GM12892 (cell line): ENCODE measurements around the gene FAM174C.

Source experiments
- DNase-seq: peaks from one replicate; pipeline ENCODE4 v3.0.0; 2011; ENCODE audit not compliant: insufficient read length
- FAIRE-seq: peaks from 2 replicates; lab custom pipeline; 2011; peaks lifted over from hg19 to GRCh38; lab: Jason Lieb, UNC
- POLR2A ChIP-seq: IDR thresholded peaks from 2 replicates; pipeline ENCODE4 v1.6.1; 2011; ENCODE audit warnings: low read depth, low read length, control low read depth
- POLR2AphosphoS5 ChIP-seq: IDR thresholded peaks from 2 replicates; pipeline ENCODE4 v1.6.1; 2011; ENCODE audit warnings: low read depth, low read length, control low read depth
- TAF1 ChIP-seq: IDR thresholded peaks from 2 replicates; pipeline ENCODE4 v1.6.1; 2011; ENCODE audit warnings: low read depth, mild to moderate bottlenecking, control low read depth, low read length, borderline replicate concordance

Gene FAM174C

DNA sequence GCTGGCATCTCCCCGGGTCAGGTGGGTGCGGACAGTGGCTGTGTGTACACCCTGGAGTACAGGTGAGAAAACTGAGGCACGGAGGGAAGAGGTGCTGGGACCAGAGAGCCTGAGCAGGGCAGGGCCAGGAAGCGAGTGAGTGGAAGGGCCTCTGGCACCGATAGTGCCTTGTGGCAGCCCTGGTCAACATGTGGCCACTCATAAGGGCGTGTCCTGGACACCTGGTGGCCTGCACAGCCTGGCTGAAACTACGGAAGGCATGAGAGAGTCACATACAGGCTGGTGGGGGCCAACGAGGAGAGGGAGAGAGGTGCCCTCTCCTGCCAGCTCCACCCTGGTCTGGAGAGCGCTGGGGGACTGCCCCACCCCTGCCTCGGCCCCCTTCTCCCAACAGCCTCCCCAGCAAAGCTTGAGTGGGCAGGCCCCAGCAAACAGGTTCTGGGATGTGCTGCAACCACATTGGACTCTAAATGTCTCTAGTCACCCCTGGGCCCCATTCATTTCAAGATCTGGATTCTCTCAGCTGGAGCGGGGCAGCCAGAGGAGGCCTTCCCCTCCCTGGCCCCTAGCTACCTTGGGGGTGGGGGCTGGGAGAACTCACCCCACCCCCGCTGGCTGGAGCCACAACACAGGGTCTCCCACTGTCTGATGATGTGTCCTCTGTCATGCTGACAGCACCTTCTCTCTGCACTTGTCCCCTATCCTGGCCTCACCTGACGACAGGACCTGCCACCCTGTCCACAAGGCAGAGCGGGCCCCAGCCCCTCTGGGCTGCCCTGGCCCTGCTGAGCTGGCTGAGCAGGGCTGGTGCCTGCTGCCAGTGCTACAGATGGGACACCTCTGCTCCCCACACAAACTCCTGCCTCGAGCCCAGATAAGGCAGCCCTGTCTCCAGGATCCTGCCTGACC lies 43.3 kb upstream of the FAM174C start:
- FAIRE-seq = no peak
- no peak for DNase-seq
- no peak for TF ChIP-seq TAF1
- no peak for TF ChIP-seq POLR2AphosphoS5
- no peak for TF ChIP-seq POLR2A

DNA sequence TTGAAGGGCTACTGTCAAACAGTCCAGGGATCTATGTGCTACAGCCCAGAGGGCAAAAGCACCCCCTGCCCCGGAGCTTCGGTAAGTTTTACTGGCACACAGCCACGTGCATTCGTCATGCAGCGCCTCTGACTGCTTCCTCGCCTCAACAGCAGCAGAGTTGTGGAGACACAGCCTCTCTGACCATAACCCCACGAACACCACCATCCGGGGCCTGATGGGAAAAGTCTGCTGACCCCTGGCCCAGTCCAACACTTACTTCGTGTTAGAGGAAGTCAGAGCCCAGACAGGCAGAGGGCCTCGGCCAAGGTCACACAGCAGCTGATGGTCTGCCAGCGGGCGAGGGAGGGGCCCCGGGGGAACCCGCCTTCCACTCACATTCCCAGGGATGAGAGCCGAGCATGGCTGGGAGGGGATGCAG lies 42.7 kb upstream of the FAM174C start:
- TF ChIP-seq POLR2AphosphoS5 (no peak), TAF1 (no peak), POLR2A (no peak)
- no peak for FAIRE-seq
- no peak for DNase-seq

DNA sequence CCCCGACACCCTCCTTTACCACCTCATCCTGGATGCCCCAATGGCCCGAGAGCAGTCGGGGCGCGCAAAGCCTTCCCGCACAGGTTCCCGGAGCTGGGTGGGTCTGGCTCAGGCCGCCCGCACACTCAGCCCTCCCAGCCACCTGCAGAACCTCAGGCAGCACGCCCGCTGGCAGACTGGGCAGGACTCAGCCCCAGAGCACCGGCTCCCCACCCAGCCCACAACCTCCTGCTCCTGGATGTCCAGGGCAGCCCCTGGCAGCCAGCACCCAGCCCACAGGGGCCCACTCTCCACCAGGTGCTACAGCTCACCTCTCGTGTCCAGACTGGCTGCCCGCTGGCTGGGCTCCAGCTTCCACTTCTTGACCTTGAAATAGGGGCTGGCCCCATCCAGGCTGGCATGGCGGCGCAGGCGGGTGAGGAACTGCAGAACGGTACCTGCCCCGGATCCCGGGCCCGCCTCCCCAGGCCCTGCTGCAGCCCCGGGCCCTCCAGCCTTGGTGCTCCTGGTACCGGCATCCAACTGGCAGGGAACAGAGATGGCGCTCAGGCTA lies 42.1 kb upstream of the FAM174C start:
- no peak for TF ChIP-seq TAF1
- no peak for TF ChIP-seq POLR2A
- no peak for TF ChIP-seq POLR2AphosphoS5
- no peak for DNase-seq
- FAIRE-seq = no peak

DNA sequence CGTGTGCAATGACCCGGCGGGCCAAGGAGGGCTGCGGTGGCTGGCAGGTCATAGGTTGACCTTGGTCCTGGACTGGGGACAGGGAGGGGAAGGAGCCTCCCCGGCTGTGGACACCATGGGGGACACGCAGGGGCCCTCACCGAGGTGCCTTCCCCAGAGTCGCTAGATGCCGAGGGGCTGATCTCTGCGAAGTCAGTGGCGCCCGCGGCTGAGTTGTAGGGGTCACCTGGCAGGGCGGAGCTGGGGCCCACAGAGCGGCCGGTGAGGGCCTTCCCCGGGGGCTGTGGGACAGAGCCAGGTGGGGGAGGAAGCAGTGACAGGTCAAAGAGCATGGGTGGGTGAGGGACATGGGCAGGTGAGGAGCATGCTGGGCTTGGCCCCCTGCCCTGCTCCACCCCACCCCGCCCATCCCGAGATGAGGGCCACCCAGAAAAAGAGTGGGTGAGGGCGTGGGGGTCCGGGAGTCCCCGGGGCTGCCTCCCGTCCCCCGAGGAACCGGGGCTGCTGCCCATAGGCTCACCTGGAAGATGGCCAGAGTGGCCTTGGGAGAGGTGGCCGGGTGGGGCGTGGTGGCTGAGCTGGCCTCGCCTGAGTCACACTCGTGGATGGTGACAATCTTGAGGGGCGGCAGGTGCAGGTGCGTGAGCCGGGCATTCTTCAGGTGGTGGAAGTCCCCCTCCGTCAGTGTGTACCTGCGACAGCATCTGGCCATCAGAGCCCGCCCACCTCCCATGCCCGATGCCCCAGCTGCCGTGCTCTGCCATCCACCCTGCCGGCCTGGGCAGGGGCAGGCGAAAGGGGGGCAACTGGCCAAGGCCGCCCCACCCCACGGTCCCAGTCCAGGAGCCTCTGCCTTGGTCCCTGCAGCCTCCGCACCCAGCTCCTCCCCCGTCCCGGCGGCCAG lies 41.0 kb upstream of the FAM174C start:
- no peak for TF ChIP-seq POLR2A
- TF ChIP-seq POLR2AphosphoS5 = no peak
- no peak for TF ChIP-seq TAF1
- FAIRE-seq = no peak
- no peak for DNase-seq

DNA sequence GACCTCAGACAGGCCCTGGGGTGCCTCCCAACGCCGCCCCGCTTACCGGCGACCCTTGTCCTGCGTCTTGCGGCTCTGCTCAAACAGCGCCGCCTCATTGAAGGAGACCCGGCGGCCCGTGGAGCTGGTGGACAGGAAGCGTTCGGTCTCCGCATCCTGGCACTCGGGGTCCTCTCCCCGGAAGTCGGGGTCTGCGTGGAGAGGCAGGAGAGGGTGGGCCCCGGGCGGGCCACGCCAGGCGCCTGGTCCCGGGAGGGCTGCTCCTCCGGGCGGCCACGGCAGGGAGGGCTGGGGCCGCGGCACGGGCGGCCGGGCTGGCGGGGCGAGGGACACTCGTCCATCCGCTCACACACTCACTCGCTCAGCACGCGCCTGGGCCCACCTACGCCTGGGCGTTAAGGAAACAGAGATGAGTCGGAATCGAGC lies 40.4 kb upstream of the FAM174C start:
- DNase-seq (no peak), FAIRE-seq (no peak)
- TF ChIP-seq TAF1 = no peak
- no peak for TF ChIP-seq POLR2AphosphoS5
- no peak for TF ChIP-seq POLR2A

DNA sequence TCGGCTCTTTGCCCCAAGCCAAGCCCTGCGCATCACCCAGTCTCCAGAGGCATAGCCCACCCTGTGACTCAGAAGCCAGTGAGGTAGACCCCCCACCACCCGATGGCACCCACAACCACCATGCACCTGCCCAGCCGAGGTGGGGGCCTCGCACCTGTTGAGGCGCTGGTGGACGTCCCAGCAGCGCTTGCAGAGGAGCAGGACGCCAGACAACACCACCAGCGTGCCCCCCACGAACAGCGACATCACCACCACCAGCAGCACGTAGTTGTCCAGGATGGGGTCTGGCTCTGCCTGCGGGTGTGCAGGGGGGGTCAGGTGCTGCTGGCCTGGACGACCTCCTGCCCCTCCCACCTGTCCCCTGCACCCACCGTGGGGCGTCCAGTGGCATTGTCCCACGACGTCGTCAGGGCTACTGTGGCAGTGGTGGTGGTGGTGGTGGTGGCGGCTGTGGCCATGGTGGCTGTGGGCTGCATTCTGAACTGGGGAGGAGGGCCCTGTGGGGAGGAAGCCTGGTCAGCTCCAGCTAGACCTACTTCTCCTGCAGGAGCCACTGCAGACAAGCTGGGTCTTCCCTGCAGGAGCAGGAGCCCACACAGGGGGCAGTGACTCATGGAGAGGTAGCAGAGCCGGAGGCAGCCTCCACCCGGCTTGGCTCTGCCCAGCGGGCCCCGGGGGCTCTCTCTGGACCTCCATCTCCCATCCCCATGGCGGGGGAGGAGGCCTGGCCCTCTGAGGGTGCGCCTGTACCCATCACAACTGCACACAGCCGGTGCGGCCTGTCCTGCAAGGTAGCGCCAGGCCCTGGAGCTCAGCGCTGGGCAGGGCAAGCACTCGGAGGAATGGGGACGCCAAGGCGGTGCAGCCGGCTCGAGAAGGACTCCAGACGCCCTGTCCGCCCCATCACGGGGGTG lies 39.4 kb upstream of the FAM174C start:
- no peak for TF ChIP-seq POLR2A
- TF ChIP-seq TAF1 = no peak
- no peak for TF ChIP-seq POLR2AphosphoS5
- DNase-seq (no peak), FAIRE-seq (no peak)

DNA sequence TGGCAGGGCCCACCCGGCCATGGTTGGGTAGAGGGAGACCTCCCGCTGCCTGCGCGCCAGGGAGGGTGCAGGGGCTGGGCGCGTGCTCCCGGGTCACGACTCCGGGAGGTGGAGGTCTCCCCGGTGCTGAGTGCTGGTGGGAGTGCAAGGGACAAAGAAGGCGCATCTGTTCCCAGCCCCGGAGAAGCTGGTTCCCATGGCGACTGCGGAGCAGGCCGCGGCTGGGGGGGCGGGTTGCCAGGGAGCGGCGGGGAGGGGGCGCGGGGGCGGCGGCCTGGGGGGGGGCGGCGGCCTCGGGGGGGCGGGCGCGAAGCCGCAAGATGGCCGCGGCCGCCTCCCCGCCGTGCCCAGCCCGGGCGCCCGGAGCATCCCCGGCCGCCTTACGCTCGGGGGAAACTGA lies 38.8 kb upstream of the FAM174C start:
- DNase-seq (no peak), FAIRE-seq (no peak)
- no peak for TF ChIP-seq POLR2AphosphoS5
- TF ChIP-seq TAF1 = no peak
- TF ChIP-seq POLR2A = no peak

DNA sequence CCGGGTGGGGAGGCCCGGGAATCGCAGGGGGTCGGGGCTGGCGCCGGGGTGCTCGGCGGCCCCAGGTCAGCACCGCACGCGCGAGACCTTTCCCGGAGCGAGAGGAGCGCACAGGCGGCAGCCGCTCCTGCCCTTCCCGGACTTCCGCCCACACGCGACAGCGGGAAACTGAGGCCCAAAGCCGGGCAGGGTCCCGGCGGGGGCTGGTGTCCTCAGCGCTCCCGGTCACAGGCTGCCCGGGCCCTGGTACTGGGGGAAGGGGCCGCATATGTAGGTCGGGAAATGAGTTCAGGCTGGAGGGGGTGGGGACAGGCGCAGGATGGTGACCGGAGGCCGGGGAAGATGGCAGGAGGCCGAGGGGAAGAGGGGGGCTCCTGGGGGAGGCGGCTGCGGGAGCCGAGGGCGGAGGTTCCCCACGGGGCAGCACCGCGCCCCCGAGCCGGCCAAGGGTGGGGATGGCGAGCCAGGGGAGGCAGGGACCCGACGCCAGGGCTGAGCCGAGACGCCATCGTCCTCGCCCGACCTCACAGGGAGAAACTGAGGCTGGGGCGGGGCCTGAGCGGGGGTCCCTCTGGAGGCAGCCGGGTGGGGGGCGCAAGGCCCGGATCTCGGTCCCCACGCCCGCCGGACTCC lies 38.2 kb upstream of the FAM174C start:
- DNase-seq = no peak
- no peak for FAIRE-seq
- TF ChIP-seq TAF1 (no peak), POLR2A (no peak), POLR2AphosphoS5 (no peak)

DNA sequence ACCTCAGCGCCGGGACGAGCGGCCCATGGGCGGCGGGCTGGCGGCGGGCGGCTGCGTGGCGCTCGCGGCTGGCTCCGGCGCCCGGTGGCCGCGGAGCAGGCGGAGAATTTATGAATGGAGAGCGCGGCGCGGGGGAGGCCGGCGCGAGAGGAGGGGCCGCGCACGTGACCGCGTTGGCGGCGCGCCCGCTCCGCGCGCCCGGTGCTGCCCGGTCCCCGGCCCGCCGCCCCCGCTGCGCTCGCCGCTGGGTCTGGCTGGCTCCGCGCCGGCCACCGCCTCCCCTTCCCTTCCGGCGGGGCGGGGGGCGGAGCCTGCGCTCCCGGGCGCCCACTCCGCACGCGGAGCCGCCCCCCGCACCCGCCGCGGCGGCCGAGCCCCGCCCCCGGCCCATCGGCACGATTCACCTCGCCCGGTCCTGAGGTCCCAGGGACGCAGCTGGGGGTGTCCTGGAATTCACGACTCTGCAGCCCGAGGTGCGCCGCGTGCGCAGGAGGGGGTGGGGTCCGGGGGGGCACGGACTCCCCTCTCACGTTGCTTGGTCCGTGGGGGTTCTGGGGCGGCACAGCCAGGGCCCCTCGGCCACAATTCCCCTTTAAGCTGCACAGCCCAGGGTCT lies 37.5 kb upstream of the FAM174C start, which contains the start of gene CBARP:
Gene CBARP (minus strand): TSS at position 252 of the 615 bp plus-strand sequence. CDS start 1,905 bp downstream, outside the sequence.
- no peak for TF ChIP-seq POLR2AphosphoS5
- no peak for TF ChIP-seq POLR2A
- TF ChIP-seq TAF1 = no peak
- DNase-seq = no peak
- peak; percentile 9 for FAIRE-seq

DNA sequence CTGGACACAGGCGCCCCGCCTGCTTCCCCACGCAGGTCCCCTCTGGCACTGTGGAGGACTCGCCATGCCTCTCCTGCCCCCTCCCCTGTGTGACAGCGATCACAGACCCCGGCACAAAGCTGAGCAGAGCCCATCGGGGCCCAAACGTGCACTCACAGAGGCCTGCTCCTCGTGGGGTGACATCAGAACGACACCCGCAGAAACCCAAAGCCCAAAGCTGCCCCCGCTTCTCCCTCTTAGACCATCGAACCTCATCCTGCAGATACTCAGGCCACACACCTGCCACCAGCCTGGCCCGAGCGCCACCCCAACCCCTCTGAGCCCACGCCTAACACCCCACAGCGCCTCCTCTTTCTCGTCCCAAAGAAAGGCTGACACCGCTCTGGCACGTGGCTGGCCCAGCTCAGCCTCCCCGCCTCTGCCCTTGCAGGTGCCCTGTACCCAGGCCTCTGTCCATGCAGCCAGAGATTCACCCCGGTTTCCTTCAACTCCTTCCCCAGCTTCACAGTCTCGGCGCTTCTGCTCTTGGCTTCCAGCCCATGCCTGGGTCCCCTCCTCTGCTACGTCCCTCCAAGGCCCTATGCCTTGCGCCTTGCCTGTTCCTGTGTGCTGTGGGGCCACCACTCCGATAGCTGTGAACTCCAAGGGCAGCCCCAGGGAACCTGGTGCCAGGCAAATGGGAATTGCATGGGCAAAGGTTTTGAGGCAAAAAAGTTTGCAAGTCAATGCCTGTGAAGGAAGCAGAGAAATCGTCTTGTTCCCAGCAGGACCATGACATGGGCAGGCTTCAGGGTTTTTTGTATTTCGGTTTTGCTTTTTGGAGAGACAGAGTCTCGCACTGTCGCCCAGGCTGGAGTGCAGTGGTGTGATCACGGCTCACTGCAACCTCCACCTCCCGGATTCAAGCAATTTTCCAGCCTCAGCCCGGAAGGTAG lies 36.7 kb upstream of the FAM174C start:
- FAIRE-seq (no peak), DNase-seq (no peak)
- TF ChIP-seq POLR2A (no peak), POLR2AphosphoS5 (no peak), TAF1 (no peak)

DNA sequence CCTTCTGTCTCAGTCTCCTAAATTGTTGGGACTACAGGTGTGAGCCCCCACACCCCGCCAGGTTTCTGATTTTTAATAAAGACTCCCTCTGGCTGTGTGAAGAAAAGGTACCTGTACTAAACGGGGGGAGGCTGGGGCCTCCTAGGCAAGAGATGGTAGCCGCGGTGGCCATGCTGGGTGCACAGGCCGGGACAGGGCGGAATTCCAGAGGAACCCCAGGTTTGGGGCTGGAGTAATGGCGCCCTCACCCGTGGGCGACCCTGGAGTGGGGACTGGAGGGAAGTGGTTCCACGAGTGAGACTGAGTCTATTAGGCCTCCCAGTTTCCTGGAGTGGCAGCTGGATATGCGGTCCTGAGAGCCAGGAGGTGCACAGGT lies 35.9 kb upstream of the FAM174C start:
- TF ChIP-seq TAF1 = no peak
- TF ChIP-seq POLR2AphosphoS5 = no peak
- TF ChIP-seq POLR2A = no peak
- FAIRE-seq (no peak), DNase-seq (no peak)
